Activated CD8-positive, alpha-beta T cell treated with anti-CD3 and anti-CD28 coated beads, Interleukin-2, amount 10 ng/mL, durations not matched to agents 7 days and 5 days (primary cell): ENCODE results near the gene NTF4. TPM values are rescaled to one million over a fixed set of nuclear protein-coding genes. Genes with fewer than 3 reads are reported as not detected.
A peak's percentile ranks its signal among the peaks of the same experiment; 100 is the strongest.

Experiments used
- ATAC-seq: fragments of 150-1000 bp; cut with Tn5 transposase; one replicate; pipeline ENCODE4 v1.10.0; 2021; ENCODE audit warnings: moderate library complexity
- CTCF ChIA-PET: fragments of 350-600 bp; sonication (Branson Sonifier 250); formaldehyde crosslinking; loops from one replicate; lab custom pipeline; 2021; ENCODE audit warnings: antibody characterized with exemption; lab: Charles Lee
- POLR2A ChIA-PET: fragments of 350-600 bp; sonication (Branson Sonifier 250); formaldehyde crosslinking; loops from one replicate; lab custom pipeline; 2021; ENCODE audit warnings: antibody characterized with exemption; lab: Charles Lee
- DNase-seq: peaks from one replicate; pipeline ENCODE4 v3.0.0-alpha.2; 2020
- H3K27ac Mint-ChIP-seq: one replicate; pipeline ENCODE4 v1.8.0; 2021; ENCODE audit warnings: mild to moderate bottlenecking, mixed read lengths
- H3K27me3 Mint-ChIP-seq: one replicate; pipeline ENCODE4 v1.8.0; 2021; ENCODE audit warnings: low read depth, mixed read lengths
- H3K36me3 Mint-ChIP-seq: one replicate; pipeline ENCODE4 v1.8.0; 2021; ENCODE audit warnings: low read depth, mixed read lengths
- H3K4me1 Mint-ChIP-seq: one replicate; pipeline ENCODE4 v1.8.0; 2021; ENCODE audit warnings: low read depth, mixed read lengths
- H3K4me3 Mint-ChIP-seq: one replicate; pipeline ENCODE4 v1.8.0; 2021; ENCODE audit warnings: mild to moderate bottlenecking, mixed read lengths
- H3K9me3 Mint-ChIP-seq: one replicate; pipeline ENCODE4 v1.8.0; 2022; ENCODE audit warnings: mixed read lengths; ENCODE audit not compliant: insufficient read depth
- total RNA-seq, 2 experiments: library from RNA; stranded (reverse); gene quantifications; one replicate each; pipeline ENCODE4 v1.2.3, GENCODE V29; 2021

The NTF4 gene
- total RNA-seq, 2 experiments from 2014 or later, result not detected

DNA sequence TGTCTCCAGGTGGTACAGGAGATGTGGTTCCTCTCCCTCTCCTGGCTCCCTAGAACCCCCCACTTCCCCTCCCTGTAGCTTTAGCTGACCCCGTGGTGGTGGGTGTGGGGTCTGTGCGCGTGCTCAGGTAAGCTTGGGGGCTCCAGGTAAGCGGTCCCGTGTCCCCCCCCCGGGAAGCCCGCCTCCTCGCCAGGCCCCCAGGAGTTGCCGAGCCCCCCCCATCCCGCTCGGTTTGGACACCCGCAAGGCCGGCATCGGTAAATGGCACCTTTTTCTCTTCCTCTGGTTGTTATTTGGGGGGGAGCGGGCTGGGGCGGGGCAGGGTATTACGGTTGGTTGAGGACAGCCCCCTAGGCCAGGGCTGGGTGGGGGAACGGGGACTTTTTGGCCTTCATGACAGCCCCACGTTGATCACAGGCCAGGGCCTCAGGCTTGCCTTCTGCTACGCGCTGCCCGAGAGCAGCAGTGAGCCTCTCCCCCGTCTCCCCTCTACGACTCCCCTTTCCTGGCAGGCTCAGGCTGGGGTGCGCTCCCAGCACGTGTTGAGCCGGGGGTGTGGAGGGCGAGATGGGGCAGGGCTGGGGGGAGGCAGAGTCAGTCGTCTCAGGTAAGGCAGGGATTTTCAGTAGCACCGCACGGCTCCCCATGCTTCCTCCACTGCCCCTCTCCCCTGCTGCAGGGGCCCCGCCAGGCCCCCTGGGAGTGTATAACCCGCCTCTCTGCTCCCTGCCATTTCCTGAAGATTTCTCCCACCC lies 38.9 kb upstream of the NTF4 start:
- Mint-ChIP-seq H3K27me3 (no peaks in the 10 kb centered on the region), H3K36me3 (peaks cover 67% of the 10 kb centered on the region), H3K4me3 (no peak overlapping the region), H3K9me3 (no peaks in the 10 kb centered on the region), H3K4me1 (peaks cover 6% of the 10 kb centered on the region), H3K27ac (no peak overlapping the region)
- no peak for ATAC-seq
- CTCF ChIA-PET, result no interaction called here
- no peak for DNase-seq
- POLR2A ChIA-PET, result no interaction called here

DNA sequence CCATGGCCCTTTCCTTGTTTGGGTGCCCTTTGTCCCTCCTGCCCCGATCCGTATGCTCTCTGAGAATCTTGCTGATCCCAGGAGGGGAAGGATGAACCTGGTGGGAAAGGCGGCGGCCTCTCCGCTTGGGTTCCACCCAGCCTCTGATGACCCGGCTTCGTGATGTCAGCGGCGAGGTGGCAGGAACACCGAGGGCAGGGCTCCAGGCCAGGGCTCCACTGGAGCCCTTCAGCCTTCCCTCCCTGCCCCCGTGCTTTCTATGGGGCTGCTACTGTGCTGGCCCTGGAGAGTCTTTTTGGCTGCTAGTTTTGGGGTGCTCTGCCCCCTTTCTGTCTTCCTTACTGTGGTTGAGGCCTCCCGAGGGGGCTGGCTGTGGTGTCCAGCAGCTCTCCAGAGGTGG lies 37.7 kb upstream of the NTF4 start:
- ChIA-PET CTCF (no interaction called here), POLR2A (no interaction called here)
- no peaks in the 10 kb centered on the region for H3K9me3 Mint-ChIP-seq
- H3K4me3 Mint-ChIP-seq, result no peak overlapping the region
- peaks cover 18% of the 10 kb centered on the region for H3K4me1 Mint-ChIP-seq
- peaks cover 70% of the 10 kb centered on the region for H3K36me3 Mint-ChIP-seq
- DNase-seq (no peak), ATAC-seq (no peak)
- no peaks in the 10 kb centered on the region for H3K27me3 Mint-ChIP-seq
- peak overlapping the region; percentile 20 for H3K27ac Mint-ChIP-seq

DNA sequence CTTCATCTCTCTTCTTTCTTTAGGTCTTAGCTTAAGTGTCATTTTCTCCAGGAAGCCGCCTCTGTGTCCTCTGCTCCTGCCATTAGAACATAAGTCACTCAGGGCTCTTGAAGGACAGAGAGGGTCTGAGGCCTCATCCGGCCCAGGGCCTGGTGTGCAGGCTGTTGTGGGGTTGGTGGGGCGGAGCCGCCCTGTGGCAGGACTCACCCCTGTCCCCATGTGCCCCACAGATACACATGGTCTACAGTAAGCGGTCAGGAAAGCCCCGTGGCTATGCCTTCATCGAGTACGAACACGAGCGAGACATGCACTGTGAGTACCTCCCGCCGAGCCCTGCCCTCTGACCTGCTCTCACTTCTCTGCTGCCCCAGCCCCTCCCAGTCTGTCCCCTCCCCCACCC lies 36.5 kb upstream of the NTF4 start:
- POLR2A ChIA-PET, result no interaction called here
- ATAC-seq (no peak), DNase-seq (no peak)
- Mint-ChIP-seq H3K27ac (no peak overlapping the region), H3K4me1 (peaks cover 21% of the 10 kb centered on the region), H3K9me3 (no peaks in the 10 kb centered on the region), H3K4me3 (no peak overlapping the region), H3K27me3 (no peaks in the 10 kb centered on the region), H3K36me3 (peaks cover 65% of the 10 kb centered on the region)
- CTCF ChIA-PET, result interaction anchor here (0.7 to 5.0 kb wide), 3 partner anchors 14 to 97 kb away, joined by 3 to 70 read pairs (median 3); no protein-coding TSS in a partner anchor

DNA sequence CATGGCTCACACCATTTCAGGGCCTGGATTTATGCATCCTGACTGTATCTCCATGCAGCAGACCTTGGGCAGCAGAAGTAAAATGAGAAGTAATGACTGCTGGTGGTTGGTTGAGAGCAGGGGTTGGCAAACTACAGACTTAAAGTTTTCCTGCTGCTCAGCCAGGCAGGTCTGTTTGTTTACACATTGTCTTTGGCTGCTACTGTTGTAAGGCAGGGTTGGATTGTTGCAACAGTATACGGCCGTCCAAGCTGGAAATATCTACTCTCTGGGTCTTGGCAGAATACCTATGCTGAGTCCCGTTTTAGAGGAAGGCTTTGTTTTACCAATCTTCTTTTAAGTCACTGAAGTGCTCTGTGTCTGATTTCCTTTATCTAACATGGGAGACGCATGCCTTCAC lies 34.2 kb upstream of the NTF4 start:
- POLR2A ChIA-PET, result interaction anchor here (1.2 to 1.3 kb wide), 2 partner anchors 9 to 15 kb away, joined by 3 read pairs; partner anchors contain the start of gene LIN7B
- peak overlapping the region; percentile 70 for H3K27ac Mint-ChIP-seq
- H3K4me1 Mint-ChIP-seq, result peaks cover 21% of the 10 kb centered on the region
- no peak overlapping the region for H3K4me3 Mint-ChIP-seq
- CTCF ChIA-PET, result interaction anchor here (1.6 to 5.0 kb wide), 9 partner anchors 11 to 127 kb away, joined by 4 to 94 read pairs (median 19); partner anchors contain the start of gene LIN7B
- ATAC-seq, result no peak
- no peak for DNase-seq
- H3K36me3 Mint-ChIP-seq, result peaks cover 60% of the 10 kb centered on the region
- no peaks in the 10 kb centered on the region for H3K9me3 Mint-ChIP-seq
- no peaks in the 10 kb centered on the region for H3K27me3 Mint-ChIP-seq

DNA sequence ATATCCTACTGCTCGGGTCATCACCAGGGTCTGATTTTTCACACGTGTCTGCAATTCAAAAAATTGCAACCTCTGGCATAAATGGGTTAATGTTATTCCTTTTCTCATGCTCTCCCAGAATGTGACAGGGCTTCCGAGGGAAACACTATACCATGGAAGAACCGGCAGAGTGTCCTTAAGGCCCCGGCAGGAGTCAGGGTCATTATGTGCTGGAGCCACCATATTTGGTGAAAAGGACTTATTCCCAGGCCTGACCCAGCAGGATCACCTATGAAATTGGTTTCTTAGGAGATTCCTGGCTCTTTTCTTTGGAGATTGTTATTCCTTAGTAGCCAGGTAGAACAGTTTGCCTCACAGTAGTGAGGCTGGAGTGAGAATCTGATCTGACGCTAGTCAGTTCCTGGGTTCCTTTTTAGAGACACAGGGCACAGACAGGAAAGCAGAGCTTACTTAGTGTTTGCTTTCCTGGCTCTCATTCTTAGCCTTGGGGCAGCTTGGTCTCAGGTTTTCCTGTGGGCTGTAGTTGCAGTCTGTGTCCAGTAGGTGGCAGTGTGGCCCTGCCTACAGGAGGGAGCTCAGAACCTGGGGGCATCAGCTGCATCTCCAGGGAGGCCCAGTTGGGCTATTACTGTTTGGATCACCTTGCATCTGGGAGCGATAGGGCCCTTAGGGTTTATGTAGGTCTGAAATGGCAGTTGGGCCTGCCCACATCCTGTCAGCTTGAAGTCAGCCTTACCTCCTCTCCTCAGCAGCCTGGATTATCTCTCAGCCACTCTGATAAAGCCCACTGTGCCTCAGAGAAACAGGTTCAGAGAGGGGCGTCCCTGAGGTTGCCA lies 33.1 kb upstream of the NTF4 start:
- no peaks in the 10 kb centered on the region for H3K9me3 Mint-ChIP-seq
- ATAC-seq (peak; percentile 87), DNase-seq (peak; percentile 85)
- peaks cover 21% of the 10 kb centered on the region for H3K4me1 Mint-ChIP-seq
- ChIA-PET CTCF (interaction anchor here (0.6 to 5.0 kb wide), 46 partner anchors 9 to 373 kb away, joined by 3 to 94 read pairs (median 5); partner anchors contain the start of genes CGB7, GYS1, LIN7B and PPFIA3), POLR2A (interaction anchor here (0.5 to 1.2 kb wide), 6 partner anchors 9 to 286 kb away, joined by 3 to 5 read pairs (median 3); no protein-coding TSS in a partner anchor)
- no peak overlapping the region for H3K4me3 Mint-ChIP-seq
- H3K36me3 Mint-ChIP-seq, result peaks cover 64% of the 10 kb centered on the region
- peak overlapping the region; percentile 70 for H3K27ac Mint-ChIP-seq
- H3K27me3 Mint-ChIP-seq, result no peaks in the 10 kb centered on the region

DNA sequence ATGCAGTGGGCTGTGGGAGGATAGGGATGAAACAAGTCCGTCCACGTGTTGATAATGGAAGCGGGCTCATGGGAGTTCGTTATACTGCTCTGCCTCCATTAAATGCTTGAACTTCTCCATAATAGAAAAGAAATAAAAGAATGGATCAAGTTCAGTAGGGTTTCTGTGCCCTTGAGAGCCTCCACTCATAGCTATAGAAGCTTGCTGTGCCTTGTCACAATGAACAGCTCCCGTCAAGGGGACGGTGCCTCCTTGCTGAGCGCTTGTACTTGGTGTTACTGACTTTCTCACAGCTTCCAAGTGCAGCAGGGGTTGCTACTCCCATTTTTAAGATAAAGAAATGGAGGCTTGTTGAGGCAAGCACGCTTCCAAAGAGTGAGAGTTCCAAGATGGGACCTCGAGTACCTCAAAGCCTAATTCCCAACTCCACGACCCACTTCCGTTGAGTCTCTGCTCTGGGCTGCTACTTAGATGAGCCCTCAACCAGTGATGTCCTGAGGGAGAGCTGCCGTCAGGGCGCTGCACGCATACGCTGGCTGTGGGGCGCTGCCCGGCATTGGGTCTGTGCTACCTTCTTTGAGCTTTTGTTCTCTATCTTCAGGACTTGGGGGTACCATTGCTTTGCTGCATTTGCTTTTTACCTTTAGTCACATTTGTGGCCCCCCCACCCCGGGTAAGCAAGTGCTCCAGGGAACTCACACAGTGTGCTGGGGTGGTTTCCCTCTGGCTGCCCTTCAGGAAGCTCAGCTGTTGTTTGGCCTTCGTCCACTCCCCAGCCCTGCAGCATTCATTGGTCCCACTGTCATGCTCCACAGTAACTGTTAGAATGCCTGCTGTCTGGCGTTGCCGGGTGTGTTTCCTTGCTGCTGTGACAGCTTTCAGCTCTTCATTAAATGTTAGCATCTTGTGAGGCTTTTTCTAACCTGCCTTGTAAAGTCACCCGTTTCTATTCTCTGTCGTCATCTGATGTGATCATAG lies 30.2 kb upstream of the NTF4 start:
- Mint-ChIP-seq H3K27ac (no peak overlapping the region), H3K27me3 (no peaks in the 10 kb centered on the region), H3K9me3 (no peaks in the 10 kb centered on the region), H3K36me3 (peaks cover 67% of the 10 kb centered on the region), H3K4me3 (no peak overlapping the region), H3K4me1 (peaks cover 37% of the 10 kb centered on the region)
- ChIA-PET CTCF (interaction anchor here (0.9 to 2.2 kb wide), 6 partner anchors 11 to 130 kb away, joined by 3 to 14 read pairs (median 4); partner anchors contain the start of genes LIN7B and RUVBL2), POLR2A (interaction anchor here (1.4 kb wide), 1 partner anchor 9 kb away, joined by 4 read pairs; no protein-coding TSS in a partner anchor)
- ATAC-seq (no peak), DNase-seq (no peak)

DNA sequence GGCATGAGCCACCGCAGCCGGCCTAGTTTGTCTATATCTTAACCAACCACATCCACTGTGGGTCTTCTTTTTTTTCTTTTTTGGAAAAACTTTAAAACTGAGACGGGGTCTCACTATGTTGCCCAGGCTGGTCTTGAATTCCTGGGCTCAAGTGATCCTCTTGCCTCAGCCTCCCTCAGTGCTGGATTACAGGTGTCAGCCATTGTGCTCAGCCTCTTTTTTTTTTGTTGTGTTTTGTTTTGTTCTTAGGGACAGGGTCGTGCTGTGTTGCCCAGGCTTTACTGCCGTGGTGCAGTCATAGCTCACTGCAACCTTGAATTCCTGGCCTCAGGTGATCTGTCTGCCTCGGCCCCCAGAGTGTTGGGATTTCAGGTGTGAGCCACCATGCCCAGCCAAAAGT lies 28.1 kb upstream of the NTF4 start:
- no peak for ATAC-seq
- no peaks in the 10 kb centered on the region for H3K27me3 Mint-ChIP-seq
- H3K4me3 Mint-ChIP-seq, result no peak overlapping the region
- H3K36me3 Mint-ChIP-seq, result peaks cover 59% of the 10 kb centered on the region
- H3K4me1 Mint-ChIP-seq, result peaks cover 34% of the 10 kb centered on the region
- no peaks in the 10 kb centered on the region for H3K9me3 Mint-ChIP-seq
- no peak for DNase-seq
- H3K27ac Mint-ChIP-seq, result no peak overlapping the region
- ChIA-PET CTCF (no interaction called here), POLR2A (no interaction called here)

DNA sequence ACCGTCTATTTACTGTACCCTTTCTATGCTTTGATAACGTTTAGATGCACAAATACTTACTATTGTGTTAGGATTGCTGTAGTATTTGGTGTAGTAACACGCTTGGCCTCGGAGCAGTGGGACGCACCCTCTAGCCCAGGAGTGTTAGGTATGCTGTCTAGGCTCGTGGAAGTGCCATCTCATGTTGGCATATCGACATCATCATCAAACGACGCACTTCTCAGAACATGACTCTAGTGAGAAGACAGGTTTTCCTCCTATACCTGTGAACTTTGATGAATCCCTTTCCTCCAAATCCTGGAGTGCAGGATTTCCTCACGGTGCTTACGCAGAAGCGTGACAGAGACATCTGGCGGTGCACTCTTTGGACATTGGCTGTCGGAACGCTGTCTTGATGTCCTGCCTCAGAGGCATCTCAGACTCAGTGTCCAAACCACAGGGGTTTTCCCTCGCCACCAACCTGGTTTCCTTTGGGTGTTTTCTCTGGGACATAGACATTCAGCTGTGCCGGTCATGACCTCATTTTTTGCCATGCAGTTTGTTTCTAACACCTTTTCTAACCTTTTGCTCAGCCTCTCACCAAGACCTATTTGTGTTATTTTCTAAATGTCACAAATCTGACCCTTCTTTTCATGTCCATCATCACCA lies 26.9 kb upstream of the NTF4 start:
- ATAC-seq, result no peak
- Mint-ChIP-seq H3K27me3 (no peaks in the 10 kb centered on the region), H3K4me3 (no peak overlapping the region), H3K9me3 (no peaks in the 10 kb centered on the region), H3K4me1 (peaks cover 30% of the 10 kb centered on the region), H3K27ac (no peak overlapping the region), H3K36me3 (peaks cover 58% of the 10 kb centered on the region)
- POLR2A ChIA-PET, result no interaction called here
- DNase-seq, result no peak
- CTCF ChIA-PET, result no interaction called here

DNA sequence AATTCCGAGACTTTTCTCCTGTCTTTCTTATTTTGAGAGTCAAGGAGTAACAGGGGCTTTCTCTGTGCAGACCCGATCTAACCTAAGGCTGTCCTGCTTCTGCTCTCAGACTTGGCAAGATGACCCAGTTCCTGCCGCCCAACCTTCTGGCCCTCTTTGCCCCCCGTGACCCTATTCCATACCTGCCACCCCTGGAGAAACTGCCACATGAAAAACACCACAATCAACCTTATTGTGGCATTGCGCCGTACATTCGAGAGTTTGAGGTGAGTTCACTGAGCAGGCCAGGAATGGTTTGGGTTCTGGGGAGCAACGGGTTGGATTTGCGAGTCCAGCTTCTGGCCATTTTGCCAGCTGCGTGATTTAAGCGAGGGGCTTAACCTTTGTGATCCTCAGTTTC lies 21.7 kb upstream of the NTF4 start:
- H3K27me3 Mint-ChIP-seq, result no peaks in the 10 kb centered on the region
- peak overlapping the region; percentile 98 for H3K4me3 Mint-ChIP-seq
- H3K9me3 Mint-ChIP-seq, result no peaks in the 10 kb centered on the region
- ATAC-seq (no peak), DNase-seq (no peak)
- peaks cover 35% of the 10 kb centered on the region for H3K4me1 Mint-ChIP-seq
- ChIA-PET CTCF (interaction anchor here (0.8 to 4.0 kb wide), 4 partner anchors 11 to 89 kb away, joined by 3 to 23 read pairs (median 5); partner anchors contain the start of gene LIN7B), POLR2A (interaction anchor here (1.2 kb wide), 1 partner anchor 9 kb away, joined by 4 read pairs; no protein-coding TSS in a partner anchor)
- H3K27ac Mint-ChIP-seq, result peak overlapping the region; percentile 93
- H3K36me3 Mint-ChIP-seq, result peaks cover 40% of the 10 kb centered on the region

DNA sequence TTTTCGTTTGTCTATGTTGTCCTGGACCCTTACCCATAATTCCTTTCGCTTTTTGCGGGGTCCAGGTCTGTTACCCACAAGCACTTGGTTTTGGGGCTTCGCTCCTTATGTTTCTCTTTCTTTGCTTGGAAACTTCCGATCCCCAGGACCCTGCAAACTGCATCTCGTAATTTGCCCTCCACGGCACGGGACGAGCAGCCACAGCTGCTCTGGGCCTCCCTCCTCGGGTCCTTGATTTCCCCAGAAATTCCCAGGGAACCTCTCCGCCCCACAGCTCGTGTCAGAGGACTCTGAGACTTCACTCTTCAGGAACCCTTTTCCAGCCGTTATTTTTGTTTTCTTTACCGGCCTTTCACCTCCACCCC lies 21.2 kb upstream of the NTF4 start:
- peaks cover 38% of the 10 kb centered on the region for H3K36me3 Mint-ChIP-seq
- H3K4me3 Mint-ChIP-seq, result peak overlapping the region; percentile 98
- no peaks in the 10 kb centered on the region for H3K9me3 Mint-ChIP-seq
- H3K27ac Mint-ChIP-seq, result peak overlapping the region; percentile 93
- ATAC-seq (no peak), DNase-seq (no peak)
- ChIA-PET POLR2A (interaction anchor here (1.2 kb wide), 1 partner anchor 9 kb away, joined by 4 read pairs; no protein-coding TSS in a partner anchor), CTCF (interaction anchor here (0.8 to 4.0 kb wide), 4 partner anchors 11 to 88 kb away, joined by 3 to 23 read pairs (median 5); partner anchors contain the start of gene LIN7B)
- H3K4me1 Mint-ChIP-seq, result peaks cover 31% of the 10 kb centered on the region
- no peaks in the 10 kb centered on the region for H3K27me3 Mint-ChIP-seq
